NCI-H2196 treated with DMSO at 0.1 percent for 48 hours (cell line): ENCODE results near the gene MAPKAP1.

Experiments used
- DNase-seq: peaks from one replicate; lab custom pipeline; 2025; ENCODE audit not compliant: unreplicated experiment; lab: John Stamatoyannopoulos, UW

MAPKAP1 gene

DNA sequence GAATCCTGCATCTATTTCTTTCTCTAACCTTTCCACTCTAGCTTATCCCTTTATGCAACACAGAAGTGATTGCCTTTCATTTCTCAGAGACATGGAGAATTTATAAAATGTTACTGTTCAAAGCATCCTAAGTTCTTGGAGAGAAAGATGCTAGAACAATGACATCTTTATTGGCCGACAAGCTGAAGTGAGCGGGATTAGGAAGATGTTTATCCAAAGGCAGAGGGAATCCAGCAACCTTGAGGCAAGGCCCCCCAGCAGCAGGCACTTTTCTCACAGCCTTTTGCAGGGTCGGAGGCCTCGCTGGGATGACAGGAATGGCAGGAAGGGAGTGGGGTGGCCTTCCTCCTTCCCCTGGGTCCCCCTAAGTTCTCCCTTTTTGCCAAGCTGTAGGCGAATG is 240.6 kb downstream of the MAPKAP1 start:
- no peak for DNase-seq

DNA sequence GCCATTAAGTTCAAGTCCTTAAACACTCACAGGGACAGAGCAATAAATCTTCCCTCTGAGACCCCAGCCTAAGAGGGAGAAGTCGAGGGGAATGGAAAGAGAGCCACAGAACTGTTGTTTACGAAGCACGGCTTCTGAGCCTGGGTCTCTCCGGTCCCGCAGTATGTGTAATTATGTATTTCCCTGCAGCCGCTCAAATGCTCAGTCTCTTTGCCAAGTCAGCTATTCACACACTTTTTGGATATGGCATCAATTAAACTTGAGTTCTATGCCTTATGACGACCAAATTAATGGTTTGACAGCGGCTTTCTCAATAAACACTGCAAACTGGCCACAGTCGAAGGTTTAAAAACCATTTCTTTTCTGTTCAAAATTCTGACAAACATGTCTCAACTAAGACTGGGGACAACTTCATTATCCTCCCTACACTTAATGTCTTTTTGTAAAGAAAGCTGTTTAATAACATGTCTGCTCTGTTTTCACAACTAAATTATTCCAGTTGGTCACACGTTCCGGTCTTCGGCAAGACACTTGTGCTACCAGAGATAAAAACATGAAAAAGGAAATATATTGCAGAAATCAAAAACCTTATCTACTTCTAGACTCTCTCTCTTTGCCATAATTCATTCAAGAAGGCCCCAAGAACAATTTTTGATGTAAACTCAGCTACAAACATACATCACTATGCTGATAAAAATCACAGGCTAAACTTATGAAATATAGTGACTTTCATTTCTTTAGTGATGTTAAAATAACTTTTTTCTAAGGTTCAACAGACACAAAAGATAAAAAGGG is 242.2 kb downstream of the MAPKAP1 start:
- no peak for DNase-seq

DNA sequence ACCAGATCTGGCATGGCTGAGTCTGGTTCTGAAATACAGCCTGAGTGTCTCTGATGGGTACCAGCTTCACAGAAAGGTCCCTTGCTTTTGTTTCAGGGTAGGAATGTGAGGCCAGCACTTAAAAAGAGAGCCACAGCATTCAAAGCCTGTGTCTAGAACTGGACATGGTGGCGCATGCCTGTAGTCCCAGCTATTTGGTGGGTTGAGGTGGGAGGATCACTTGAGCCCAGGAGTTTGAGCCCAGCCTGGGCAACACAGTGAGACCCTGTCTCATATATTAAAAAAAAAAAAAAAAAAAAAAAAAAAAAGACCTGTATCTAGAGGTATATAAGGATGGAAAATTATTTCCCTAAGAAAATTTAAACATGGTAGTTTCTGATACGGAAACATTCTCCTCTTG is 243.1 kb downstream of the MAPKAP1 start:
- no peak for DNase-seq

DNA sequence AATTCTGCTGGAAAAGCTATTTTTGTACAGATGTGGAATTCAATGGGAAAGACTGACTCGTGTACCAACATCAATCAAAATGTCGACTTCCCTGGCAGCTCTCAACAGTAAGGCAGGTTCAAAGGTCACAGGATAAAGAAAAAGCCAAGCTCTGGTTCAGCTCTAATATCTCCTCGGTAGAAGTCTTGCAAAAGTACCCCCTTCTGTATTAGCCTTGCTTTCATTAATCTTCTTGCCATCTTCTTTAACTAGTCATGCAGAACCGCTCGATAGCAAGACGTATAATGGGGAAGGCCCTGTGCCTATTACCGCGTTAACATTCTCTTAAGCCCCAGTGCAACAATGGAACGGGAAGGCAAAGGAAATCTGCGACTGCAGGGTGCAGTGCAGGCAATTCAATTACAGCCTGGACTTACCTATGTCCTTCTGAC is 244.1 kb downstream of the MAPKAP1 start:
- DNase-seq, result no peak

DNA sequence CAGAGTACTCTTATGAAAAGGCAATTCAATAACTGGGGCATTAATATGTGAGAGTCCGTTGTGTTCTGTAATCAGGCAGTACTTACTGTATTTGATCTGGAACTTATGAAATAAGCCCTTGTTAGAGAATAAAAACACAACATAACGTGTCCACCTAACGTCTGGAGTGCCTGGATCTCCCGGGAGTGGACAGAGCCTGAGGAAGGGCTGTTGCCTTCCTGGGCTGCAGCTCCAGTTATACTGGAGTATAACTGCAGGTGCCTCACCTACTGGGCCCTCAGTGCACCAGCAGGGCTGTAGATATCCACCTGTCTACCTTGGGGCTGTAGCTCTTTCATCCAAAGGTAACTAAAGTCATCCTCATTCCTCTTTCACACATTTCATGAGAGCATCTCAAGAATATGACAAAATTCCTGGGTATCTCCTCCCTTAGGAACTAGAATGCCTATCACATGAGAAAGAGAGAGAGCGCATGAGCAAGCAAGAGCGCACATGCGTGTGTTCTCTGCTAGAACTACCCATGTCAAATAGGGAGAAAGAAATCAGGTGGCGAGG is 245.3 kb downstream of the MAPKAP1 start:
- no peak for DNase-seq

DNA sequence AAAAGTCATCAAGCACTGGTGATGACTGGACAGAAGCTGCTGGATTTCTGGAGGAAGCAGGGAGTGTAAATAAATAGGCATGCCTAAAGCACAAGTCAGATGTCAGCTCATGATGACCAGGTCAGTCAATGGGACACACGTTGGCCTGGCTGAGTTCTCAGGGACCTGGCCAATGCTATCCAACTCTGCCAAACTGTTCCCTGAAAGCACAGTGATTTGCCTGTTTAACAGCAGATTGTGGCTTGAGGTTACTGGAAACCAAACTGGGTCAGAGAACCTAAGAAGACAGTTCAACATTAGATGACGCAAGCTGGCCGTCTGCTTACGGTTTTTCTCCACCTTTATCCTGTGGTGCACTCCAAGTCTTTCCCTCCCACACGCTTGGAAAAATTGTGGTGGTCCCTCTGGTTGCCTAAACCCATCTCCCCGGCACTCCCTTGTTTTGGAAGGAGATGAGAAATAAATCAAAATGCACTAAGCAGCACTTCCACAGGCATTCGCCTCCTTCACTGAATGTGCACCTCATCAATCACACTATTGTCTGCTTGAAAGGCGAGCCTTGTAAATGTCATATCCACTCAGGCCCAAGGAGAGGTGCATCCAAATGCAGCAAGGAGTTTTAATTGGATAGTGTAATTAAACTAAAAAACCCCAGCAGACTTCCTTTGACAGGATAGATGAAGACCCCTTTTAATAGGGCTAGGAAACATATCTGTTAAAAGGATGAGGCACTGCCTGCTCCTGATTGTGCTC is 245.9 kb downstream of the MAPKAP1 start:
- no peak for DNase-seq

DNA sequence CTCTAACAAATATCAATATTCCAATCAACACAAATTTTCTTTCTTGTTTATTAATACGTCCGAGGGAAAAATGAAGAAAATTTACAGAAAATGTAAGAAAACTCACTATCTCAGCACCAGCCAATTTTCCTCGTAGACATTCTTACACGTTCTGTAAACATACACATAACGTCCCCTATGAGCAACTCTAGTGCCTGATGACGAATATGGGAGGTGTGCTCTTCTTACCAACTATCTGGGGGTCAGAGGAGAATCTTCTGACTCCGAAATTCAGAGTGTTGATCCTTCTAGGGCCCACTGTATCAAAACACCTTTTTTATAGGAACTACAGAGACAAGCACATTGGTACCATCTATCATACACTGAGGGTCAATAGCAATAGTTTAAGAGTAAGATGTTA is 246.7 kb downstream of the MAPKAP1 start:
- no peak for DNase-seq

DNA sequence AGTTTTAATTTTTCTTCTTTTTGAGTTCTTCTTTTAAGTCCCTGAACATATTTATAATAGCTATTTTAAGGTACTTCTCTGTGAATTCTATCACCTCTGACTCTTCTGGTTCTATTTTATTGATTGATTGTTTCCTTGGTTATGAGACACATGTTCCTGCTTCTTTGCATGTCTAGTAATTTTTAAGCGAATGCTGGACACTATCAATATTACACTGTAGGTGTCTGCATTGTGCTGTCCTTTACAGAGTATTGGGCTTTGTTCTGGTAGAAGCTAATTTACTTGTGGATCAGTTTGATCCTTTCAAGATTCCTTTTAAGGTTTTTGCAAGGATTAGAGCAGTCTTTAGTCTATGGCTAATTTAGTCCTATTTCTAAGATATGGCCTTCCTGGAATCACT is 249.7 kb downstream of the MAPKAP1 start:
- no peak for DNase-seq

DNA sequence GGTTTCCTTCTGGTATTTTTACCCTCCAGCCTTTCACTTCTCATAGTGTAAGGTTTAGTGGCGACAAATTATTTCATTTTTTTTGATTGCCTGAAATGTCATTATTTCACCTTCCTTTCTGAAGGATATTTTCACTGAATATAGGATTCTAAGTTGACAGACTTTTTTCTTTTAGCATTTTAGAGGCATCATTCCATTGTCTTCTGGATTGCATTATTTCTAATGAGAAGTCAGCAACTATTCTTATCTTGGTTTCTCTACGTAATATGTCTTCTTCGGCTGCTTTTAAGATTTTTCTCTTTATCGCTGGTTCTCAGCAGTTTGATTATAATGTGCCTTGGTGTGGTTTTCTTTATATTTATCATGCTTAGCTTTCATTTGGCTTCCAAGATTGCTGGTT is 251.1 kb downstream of the MAPKAP1 start:
- no peak for DNase-seq

DNA sequence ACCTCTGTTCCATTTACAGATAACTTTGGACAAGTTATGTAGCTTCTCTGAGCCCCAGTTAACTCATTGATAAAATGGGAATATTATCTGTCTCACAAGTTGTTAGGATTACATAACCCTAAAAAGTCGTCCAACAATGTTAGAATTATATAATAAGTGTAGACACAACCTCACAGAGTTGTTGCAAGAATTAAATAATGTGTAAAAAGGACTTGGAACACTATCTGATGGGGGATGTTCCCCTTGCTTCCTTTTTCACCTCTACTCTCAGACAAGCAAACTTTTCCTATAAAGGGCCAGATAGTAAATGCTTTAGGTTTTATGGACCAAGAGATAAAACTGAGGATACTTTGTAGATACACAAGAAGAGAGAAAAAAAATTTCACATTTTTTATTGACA is 251.9 kb downstream of the MAPKAP1 start:
- DNase-seq, result no peak

DNA sequence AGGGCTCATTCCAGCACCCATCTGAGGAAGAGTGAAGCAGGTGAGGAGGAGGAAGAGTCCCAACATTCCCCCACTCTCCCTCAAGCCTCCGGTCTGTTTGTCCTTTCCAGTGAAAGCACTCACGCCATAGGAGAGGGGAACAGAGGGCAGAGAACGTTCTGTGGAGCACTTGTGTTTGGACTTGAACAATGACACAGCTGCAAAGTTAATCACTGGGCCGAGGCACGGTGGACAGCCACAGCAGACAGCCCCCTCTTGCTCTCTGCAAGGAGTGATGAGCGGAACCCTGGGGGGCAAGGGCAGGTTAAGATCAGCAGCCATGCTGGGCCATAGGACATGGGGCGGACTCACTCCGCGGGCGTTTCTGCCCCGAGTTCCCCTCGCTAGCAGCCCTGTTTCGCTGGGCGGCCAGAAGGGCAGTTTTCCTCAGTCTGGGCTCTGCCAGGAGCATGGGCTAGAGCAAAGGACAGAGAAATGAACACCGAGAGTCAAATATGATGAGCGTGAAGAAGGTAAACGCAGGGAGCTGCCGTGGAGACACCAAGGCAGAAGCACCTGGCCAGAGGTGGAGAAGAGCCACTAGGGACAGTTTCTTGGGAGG is 259.7 kb downstream of the MAPKAP1 start:
- no peak for DNase-seq

DNA sequence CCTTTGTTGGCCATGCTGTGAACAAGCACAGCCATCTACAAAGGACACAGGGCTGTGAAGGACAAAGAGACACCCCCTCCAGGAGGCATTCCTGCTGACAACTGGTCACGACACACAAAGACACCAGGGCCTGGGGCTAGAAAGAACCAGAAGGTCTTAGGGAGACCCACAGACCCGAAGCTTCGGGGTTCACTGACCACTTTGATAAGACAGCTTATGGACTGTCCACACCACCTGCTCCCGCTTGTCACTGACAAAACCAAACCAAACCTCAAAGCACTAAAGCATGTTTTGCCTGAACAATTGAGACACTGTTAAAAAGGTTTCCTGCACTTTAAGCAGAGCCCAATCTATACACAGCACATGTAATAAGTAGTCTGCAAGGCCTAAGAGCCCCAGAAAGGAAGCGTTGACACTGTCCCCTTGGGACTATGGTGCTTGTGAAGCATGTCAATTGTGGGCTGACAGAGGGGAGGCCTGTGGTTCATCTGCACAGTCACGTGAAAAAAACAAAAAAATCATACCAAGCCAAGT is 260.4 kb downstream of the MAPKAP1 start:
- no peak for DNase-seq

DNA sequence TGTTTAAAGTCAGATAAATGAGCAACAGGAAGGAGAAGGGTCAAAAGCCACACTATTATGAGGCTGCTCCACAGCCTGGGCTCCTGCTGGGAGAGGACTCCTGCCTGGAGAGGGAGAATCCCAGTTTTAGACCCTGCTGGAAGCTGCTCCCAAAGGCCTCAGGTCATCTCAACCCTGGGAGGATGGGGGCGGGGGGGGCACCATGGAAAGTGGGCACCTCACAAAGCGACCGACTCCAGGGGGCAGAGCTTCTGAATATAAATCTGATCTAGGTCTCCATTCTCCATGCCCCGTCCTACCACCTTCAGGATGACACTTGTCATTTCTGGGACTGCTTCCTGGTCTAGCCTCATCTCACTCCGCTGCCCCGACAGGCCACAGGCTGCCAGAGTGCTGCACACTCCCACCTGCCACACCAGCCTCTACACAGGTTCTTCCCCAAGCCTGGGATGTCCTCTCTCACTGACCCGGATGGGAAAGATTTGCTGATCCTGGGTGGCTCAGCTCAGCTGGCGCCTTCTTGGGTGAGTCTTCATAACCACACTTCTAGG is 262.0 kb downstream of the MAPKAP1 start:
- no peak for DNase-seq

DNA sequence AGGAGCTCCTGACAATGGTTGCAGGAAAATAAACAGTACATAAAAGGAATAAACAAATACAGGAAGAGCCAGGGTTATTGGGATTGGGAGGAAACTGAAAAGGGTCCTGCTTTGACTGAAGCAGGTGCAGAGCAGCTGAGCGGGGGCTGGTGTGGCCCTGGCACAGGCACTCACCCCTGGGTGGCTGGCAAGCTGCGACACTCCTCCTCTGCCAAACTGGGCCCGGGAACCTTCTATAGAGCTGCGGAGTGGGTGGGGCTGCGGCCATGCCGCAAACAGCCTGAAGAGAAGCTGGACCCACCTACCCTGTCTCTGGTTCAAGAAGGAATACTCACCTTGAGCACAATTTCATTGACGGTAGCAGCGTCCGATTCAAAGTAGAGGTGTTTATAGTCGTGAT is 262.8 kb downstream of the MAPKAP1 start:
- DNase-seq, result no peak

DNA sequence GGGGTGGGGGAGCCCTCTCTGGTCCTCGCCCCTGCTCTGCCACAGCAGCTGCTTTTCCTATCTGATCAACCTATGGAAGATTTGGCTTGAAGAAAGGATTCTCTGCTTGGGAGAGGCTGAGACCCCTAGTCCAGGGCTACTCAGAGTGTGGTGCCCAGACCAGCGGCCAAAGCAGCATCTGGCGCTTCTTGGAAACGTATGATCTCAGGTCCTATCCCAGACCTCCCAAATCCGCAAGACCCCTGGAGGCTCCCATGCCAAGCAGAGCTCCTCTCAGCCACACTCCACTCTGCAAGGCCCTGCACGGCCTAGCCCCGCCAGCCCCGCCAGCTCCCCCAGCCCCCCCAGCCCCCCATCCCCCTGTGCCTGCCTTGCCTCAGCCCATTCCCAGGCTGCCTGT is 263.6 kb downstream of the MAPKAP1 start:
- no peak for DNase-seq

DNA sequence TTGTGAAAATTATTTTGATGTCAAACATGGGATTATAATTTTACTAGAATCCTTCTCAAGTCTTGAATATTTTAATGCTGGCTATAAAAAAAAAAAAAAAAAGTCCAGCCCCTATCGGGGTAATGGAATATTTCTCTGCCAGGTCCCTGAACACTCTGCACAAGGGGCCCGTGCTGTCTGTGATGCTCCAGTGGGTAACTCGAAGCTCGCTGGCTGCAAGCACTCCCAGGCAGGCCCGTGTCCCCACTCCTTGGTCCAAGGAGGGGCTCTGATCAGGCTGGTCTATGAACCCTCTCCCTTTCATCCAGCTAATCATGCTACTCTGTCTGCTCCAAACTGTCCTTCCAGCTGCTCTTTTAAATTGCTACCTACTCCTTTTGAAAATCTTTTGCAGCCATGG is 264.6 kb downstream of the MAPKAP1 start:
- no peak for DNase-seq

DNA sequence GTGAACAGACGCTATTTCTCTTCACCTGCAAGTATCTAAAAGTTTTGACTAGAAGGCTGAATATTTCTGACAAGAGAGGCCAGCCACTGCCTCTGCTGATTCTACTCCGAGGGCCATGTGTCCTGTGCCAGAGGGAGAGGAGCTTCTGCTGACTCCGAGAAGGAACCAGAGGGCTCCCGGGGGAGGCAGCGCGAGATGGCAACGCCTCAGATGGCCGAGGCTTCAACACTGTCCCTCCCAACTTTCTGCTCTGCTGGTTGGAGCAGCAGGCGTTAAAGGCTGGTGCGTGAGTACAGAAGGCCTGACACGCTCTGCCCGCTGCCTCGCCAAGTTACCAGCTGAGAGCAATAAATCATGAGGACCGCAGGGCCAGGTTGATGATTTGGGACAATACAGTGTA is 266.6 kb downstream of the MAPKAP1 start:
- DNase-seq, result no peak

DNA sequence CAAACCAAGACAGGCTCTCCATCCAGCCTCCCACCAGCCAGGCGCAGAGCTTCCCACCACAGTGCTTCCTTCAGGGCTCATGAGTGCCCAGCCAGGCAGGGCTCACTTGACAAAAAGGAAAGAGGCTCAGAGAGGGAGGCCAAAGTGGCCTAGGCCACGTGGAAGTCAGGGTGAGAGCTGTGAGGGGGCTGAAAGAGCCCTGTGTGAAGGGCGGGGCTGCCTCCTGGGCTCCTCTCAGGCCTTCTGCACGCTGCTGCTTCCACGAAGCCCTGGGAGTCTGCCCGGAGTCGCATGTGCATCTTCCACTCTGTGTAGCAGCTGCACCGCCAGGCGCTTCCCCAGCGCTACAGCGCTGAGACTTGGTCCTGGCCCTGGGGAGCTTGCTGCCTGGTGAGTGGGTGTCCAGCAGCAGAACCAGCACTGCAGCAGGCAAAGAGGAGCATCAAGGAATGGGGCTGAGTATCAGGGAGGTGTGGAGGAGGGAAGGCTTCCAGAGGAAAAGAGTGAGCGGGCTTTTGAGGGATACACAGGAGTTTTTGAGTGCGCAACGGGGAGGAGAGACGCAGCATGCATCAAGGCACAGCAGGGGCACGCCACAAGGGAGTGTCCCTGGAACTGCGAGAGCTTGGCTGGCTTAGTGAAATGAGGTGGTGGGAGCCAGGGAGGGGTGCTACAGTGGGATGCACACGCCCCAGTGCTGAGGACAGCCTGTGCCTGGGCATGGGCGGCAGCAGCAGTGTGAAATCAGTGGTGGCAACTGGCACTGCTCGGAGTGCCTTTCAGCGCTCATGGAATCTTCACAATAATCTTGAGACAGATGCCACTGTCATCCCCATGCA is 267.4 kb downstream of the MAPKAP1 start:
- no peak for DNase-seq

DNA sequence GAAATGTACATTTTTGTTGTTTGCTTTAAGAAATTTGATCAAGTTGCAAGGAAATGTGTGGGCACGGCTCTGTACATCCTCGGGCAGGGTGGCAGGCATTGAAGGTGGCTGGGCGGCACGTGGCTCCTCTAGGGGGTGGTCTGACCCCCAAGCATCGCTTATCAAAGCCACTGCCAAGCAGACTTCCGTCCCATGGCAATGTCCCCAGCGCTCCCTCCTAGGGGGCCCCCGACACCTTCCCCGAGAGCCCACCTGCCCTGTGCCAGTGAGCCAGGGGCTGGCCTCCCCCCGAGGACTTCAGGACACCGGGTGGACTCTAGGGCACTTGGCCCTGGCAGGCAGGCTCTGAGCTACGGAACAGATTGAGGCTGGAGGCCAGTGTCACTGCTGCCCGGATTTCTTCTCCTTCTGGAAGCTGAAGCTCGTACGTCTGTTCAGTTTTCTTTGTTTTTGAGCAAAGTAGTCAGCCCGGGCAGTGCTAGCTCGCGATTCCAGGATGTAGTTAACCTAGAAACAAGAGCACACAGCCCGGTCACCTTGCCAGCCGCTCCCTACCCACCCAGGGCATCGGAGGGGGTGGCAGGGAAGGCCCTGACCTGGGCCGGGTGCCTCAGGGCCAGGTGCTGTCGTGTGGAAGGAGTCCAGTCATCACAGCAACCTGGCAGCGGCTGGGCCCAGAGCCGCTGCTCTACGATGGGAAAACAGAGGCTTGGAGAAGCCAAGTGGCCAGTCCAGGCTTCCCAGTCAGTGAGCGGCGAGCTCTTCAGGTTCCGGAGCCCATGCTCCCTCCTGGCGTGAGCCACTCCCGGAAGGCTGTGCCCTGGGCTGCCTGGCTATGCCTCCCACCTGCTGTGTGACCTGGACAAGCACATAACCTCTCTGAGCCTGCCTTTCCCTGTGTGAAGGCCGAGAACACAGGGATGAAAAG is 268.2 kb downstream of the MAPKAP1 start:
- DNase-seq, result no peak
